HFF-Myc (cell line): Measurements from ENCODE around the gene ADIPOR2.

ENCODE experiments used
- DNase-seq: peaks from one replicate; pipeline ENCODE4 v3.0.0-alpha.2; 2011; ENCODE audit warnings: low read depth; ENCODE audit errors: extremely low read depth
- H3K4me3 ChIP-seq: replicated peaks from 2 replicates; pipeline ENCODE4 v1.5.1; 2011; ENCODE audit warnings: low read depth, mild to moderate bottlenecking, control low read depth, low read length
- TF ChIP-seq, protein P1 (sequence below): IDR thresholded peaks from 2 replicates; pipeline ENCODE4 v1.5.1; 2012; ENCODE audit warnings: mild to moderate bottlenecking, low read depth, low read length, control low read depth; ENCODE audit errors: missing control alignments

Gene ADIPOR2

DNA sequence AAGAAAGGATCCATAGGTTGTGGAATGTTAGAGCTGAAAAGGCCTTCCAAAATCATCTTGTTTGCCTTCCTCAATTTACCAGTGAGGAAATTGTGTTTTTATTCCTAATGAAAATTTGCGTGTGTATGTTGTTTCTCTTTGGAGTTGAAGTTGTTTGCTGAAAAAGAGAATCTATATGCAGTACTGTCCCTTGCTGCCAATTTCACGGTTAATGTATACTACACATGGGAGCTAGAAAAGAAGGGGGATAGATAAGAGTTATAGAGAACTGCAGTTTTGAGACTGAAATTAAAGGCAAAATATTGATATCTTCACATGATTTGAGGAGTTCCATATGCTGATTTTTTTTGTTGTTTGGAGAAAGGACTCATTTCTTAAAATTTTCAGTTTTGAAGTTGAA, 67.5 kb downstream of the ADIPOR2 start:
- no peak for DNase-seq
- TF ChIP-seq, protein P1, sequence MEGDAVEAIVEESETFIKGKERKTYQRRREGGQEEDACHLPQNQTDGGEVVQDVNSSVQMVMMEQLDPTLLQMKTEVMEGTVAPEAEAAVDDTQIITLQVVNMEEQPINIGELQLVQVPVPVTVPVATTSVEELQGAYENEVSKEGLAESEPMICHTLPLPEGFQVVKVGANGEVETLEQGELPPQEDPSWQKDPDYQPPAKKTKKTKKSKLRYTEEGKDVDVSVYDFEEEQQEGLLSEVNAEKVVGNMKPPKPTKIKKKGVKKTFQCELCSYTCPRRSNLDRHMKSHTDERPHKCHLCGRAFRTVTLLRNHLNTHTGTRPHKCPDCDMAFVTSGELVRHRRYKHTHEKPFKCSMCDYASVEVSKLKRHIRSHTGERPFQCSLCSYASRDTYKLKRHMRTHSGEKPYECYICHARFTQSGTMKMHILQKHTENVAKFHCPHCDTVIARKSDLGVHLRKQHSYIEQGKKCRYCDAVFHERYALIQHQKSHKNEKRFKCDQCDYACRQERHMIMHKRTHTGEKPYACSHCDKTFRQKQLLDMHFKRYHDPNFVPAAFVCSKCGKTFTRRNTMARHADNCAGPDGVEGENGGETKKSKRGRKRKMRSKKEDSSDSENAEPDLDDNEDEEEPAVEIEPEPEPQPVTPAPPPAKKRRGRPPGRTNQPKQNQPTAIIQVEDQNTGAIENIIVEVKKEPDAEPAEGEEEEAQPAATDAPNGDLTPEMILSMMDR = no peak
- H3K4me3 ChIP-seq = no peak overlapping the region

DNA sequence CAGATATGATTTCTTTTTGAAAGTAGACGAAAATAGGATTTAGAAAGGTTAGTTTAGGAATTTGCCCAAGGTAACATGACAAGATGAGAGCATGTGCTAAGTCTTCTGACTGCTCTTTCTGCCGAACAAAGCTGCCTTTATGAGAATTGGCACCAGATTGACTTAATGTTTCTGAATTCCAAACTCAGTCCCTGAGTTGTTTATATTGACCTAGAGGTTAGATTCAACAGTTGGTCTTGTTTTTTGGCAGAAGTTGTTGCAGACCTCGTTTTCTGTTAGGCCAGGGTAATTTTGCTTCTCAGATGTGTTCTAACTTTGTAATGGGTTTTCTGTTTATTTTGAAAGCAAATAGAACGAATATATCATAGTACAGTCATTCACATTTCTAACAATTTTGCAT, 68.0 kb downstream of the ADIPOR2 start:
- TF ChIP-seq, protein P1 = no peak
- no peak for DNase-seq
- H3K4me3 ChIP-seq = no peak overlapping the region

DNA sequence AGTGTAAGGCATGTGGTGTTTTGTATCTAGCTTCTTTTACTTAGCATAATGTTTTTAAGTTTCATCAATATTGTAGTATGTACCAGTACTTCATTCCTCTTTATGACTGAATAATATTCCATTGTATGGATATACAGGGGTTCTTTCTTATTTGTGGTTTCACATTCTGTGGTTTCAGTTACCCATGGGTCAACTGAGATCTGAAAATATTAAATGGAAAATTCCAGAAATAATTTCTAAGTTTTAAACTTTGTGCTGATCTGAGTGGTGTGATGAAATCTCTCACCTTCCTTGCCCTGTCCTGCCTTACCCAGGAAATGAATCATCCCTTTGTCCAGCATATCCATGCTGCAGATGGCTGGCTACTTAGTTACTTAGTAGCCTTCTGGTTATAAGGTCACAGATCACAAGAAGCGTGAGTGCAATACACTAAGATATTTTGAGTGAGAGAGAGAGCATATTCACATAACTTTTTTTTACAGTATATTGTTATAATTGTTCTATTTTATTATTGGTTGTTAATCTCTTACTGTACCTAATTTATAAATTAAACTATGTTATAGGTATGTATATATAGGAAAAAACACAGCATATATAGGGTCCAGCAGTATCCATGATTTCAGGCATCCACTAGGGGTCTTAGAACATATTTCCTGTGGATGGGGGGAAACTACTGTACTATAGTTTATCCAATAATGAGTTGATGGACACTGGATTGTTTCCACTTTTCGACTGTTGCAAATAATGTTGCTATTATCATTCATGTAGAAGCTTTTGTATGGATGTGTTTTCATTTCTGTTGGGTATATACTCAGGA, 69.9 kb downstream of the ADIPOR2 start:
- no peak for DNase-seq
- TF ChIP-seq, protein P1 = no peak

DNA sequence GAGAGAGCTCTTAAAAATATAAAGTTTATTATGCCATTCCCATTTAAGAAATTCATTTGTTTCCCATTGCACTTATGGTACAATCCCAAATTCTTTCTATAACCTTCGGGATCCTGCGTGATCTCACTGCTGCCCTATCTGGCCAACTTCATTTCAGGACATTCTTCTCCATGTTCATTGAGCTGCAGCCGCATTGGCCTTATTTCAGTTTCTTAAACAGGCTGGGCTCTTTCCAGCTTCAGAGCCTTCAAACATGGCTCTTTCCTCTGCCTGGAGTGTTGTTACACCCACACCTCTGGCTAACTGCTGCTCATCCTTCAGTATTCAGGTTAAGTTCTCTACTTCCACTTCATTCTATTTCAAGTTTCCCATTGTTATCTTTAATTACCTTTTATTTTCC, 71.0 kb downstream of the ADIPOR2 start:
- H3K4me3 ChIP-seq = no peak overlapping the region
- DNase-seq = no peak
- TF ChIP-seq, protein P1 = no peak

More for the DNA sequence above, 69.9 kb downstream of the ADIPOR2 start:
- H3K4me3 ChIP-seq = no peak overlapping the region

DNA sequence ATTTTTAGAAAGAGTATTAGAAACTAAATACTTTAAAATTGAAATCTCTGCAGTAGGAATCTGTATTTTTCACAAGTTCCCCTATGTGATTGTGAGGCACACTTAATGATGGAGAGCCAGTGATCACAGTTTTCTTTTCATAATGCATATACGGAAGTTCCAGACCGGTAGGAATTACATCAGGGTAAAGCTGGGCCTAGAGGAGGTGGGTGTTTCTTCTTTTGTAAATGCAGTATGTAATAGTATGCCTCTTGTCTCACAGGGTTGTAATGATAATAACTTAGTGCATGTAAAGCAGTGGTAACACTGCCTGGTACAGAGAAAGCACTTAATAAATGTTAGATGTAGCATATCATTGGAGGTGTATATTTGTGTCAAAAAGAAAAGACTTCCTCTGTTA, 72.3 kb downstream of the ADIPOR2 start:
- TF ChIP-seq, protein P1 = no peak
- DNase-seq = no peak
- H3K4me3 ChIP-seq = no peak overlapping the region

DNA sequence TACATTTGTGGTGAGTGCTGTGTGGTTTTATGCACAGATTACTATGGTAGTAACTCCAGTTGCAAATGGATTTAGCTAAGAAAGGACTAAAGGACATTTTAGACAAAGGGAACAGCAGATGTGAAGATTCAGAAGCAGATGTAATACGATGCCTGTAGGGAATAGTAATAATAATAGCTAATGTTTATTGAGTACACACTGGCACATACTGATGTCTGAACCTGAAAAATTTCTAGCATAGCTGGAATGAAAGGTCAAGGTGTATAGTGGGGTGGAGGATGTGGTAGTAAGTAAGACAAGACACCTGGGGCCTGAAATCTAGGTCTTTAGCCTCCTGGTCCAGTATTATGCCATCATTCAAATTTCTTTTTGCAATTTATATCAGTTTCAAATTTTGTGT, 75.2 kb downstream of the ADIPOR2 start:
- H3K4me3 ChIP-seq = no peak overlapping the region
- DNase-seq = no peak
- TF ChIP-seq, protein P1 = no peak
